K562 (cell line): Measurements from ENCODE around the gene DUS3L. TPM values are rescaled to one million over a fixed set of nuclear protein-coding genes. Genes with fewer than 3 reads are reported as not detected.

Source experiments
- ADNP ChIP-seq: fragments of 200-800 bp; sonication (Bioruptor generic); IDR thresholded peaks from 2 replicates; pipeline ENCODE4 v1.6.1; 2016; ENCODE audit warnings: missing genetic modification characterization, missing compliant biosample characterization
- ELF1 ChIP-seq: fragments of 200-800 bp; sonication (Bioruptor generic); IDR thresholded peaks from 2 replicates; pipeline ENCODE4 v1.6.1; 2016; ENCODE audit warnings: missing genetic modification characterization, missing compliant biosample characterization
- HDAC6 ChIP-seq: IDR thresholded peaks from 2 replicates; pipeline ENCODE4 v1.6.1; 2012; ENCODE audit warnings: low read depth, mild to moderate bottlenecking, control low read depth, inconsistent platforms, low read length, moderate library complexity
- HNRNPLL ChIP-seq: fragments of 200-400 bp; formaldehyde crosslinking; IDR thresholded peaks from 2 replicates; pipeline ENCODE4 v1.6.1; 2017; ENCODE audit warnings: low read length, low read depth, mild to moderate bottlenecking; ENCODE audit not compliant: poor library complexity, severe bottlenecking
- LCOR ChIP-seq: sonication (generic); formaldehyde crosslinking; IDR thresholded peaks from 2 replicates; pipeline ENCODE4 v1.8.0; 2022; ENCODE audit warnings: mild to moderate bottlenecking, missing genetic modification reagents
- NFIX ChIP-seq: fragments of 250-450 bp; sonication (Bioruptor Pico); IDR thresholded peaks from 2 replicates; pipeline ENCODE4 v1.4.0; 2020; ENCODE audit warnings: low read depth, mild to moderate bottlenecking, moderate library complexity
- PCBP1 ChIP-seq: fragments of 200-400 bp; formaldehyde crosslinking; IDR thresholded peaks from 2 replicates; pipeline ENCODE4 v1.6.1; 2018; ENCODE audit warnings: mild to moderate bottlenecking, low read depth, low read length; ENCODE audit not compliant: poor library complexity, severe bottlenecking
- POLR2H ChIP-seq: IDR thresholded peaks from 2 replicates; pipeline ENCODE4 v1.6.1; 2016; ENCODE audit warnings: missing genetic modification characterization, low read depth, mild to moderate bottlenecking, control low read depth, missing compliant biosample characterization, moderate library complexity
- ZNF764 ChIP-seq: fragments of 250-450 bp; sonication (Bioruptor Pico); IDR thresholded peaks from 2 replicates; pipeline ENCODE4 v1.4.0; 2020; ENCODE audit warnings: low read depth, mild to moderate bottlenecking, moderate library complexity
- polyA plus RNA-seq, 8 experiments: library from polyadenylated mRNA; depleted of rRNA in 4 of 8; stranded (reverse) in 5 of 8; unstranded in 3 of 8; fragments of >200 nt; fragmentation: Nextera tagmentation in 2 of 8; fragmentation: Illumina TruSeq in 1 of 8; extraction: Ambion mirVana in 2 of 8; extraction: Trizol in 1 of 8; gene quantifications; 2 replicates each; pipeline versions ENCODE4 v1.2.1 to v1.2.3, GENCODE V29; 2011 to 2014; ENCODE audit warnings: inconsistent platforms in 1 of 8, missing spikeins in 1 of 8
- total RNA-seq, 7 experiments: library from RNA; depleted of rRNA in 6 of 7; stranded (reverse); fragments of >200 nt in 6 of 7; fragmentation: Illumina TruSeq in 2 of 7; extraction: Trizol in 2 of 7; gene quantifications; 2 replicates each; pipeline versions ENCODE4 v1.2.1 to v1.2.3, GENCODE V29; 2011 to 2021; ENCODE audit warnings: low replicate concordance in 1 of 7
- TF ChIP-seq, protein P1 (sequence below): sonication (generic); formaldehyde crosslinking; IDR thresholded peaks from 2 replicates; pipeline ENCODE4 v1.8.1; 2023; ENCODE audit warnings: mild to moderate bottlenecking, missing genetic modification reagents
- TF ChIP-seq, protein P2 (sequence below): fragments of 450-650 bp; IDR thresholded peaks from 2 replicates; pipeline ENCODE4 v1.6.1; 2016; ENCODE audit warnings: borderline replicate concordance
- TF ChIP-seq, protein P3 (sequence below): fragments of 250-450 bp; sonication (Bioruptor Pico); IDR thresholded peaks from 2 replicates; pipeline ENCODE4 v1.4.0; 2020; ENCODE audit warnings: borderline replicate concordance
- TF ChIP-seq, protein P4 (sequence below): fragments of 450-650 bp; IDR thresholded peaks from 2 replicates; pipeline ENCODE4 v1.6.1; 2016; ENCODE audit warnings: low read depth, mild to moderate bottlenecking, moderate library complexity
- TF ChIP-seq, protein P5 (sequence below): sonication (generic); formaldehyde crosslinking; IDR thresholded peaks from 2 replicates; pipeline ENCODE4 v1.8.1; 2023; ENCODE audit warnings: mild to moderate bottlenecking, missing genetic modification reagents, moderate library complexity
- TF ChIP-seq, protein P6 (sequence below): sonication (generic); formaldehyde crosslinking; IDR thresholded peaks from 2 replicates; pipeline ENCODE4 v1.8.0; 2022; ENCODE audit warnings: mild to moderate bottlenecking, missing genetic modification reagents

DUS3L gene
- total and polyA plus RNA-seq, 9 of the 15 experiments (the other 6 are each of a cell fraction or from before 2014, with no cell fraction given) = 1.7 to 102 (median 77.5) TPM

DNA sequence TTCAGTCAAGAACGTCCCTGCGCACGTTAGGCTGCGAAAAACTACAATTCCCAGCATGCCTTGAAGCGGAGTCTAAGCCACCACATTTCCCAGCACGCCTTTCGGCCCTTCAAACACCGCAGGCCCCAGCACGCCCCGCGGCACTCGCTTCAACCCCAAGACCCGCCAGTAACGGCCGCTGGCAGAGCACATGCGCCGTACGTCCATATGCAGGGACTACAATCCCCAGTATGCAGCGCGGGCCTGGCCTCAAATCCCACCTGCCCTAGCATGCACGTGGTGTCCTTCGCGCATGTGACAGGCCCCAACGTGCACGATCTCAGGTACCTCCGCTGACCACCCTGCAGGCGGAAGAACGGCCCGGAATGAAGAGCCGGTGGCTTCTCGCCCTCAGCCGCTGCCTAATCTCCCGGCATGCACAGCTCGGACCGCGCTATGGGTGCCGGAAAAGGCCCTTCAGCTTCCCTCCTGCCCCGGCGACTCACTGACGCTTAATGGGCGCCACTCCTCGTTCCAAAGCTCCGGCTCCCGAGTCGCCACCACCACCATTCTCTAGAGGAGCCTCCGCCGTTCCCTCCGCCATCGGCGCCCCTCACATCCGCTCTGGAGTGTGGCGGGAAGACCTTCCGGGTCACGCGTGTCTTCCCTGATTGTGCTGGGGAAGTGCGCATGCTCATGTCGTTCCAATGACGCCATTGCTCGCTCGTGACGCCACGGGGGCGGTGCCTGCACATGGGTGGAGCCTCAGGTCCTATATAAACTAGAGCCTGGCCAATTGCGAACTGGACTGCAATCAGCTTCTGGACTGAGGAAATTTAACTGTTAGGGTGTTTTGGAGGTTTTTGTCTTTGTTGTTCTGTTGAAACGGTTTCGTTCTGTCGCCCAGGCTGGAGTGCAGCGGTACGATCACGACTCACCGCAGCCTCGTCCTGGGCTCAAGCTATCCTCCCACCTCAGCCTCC, at the start of gene DUS3L (continued):
- TF ChIP-seq, protein P1, sequence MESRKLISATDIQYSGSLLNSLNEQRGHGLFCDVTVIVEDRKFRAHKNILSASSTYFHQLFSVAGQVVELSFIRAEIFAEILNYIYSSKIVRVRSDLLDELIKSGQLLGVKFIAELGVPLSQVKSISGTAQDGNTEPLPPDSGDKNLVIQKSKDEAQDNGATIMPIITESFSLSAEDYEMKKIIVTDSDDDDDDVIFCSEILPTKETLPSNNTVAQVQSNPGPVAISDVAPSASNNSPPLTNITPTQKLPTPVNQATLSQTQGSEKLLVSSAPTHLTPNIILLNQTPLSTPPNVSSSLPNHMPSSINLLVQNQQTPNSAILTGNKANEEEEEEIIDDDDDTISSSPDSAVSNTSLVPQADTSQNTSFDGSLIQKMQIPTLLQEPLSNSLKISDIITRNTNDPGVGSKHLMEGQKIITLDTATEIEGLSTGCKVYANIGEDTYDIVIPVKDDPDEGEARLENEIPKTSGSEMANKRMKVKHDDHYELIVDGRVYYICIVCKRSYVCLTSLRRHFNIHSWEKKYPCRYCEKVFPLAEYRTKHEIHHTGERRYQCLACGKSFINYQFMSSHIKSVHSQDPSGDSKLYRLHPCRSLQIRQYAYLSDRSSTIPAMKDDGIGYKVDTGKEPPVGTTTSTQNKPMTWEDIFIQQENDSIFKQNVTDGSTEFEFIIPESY (CRISPR knock-in tag) = 0 out of 2 replicates have a peak, but pooled peaks have one; percentile 22
- TF ChIP-seq NFIX (CRISPR knock-in tag) = no peak
- TF ChIP-seq, protein P2, sequence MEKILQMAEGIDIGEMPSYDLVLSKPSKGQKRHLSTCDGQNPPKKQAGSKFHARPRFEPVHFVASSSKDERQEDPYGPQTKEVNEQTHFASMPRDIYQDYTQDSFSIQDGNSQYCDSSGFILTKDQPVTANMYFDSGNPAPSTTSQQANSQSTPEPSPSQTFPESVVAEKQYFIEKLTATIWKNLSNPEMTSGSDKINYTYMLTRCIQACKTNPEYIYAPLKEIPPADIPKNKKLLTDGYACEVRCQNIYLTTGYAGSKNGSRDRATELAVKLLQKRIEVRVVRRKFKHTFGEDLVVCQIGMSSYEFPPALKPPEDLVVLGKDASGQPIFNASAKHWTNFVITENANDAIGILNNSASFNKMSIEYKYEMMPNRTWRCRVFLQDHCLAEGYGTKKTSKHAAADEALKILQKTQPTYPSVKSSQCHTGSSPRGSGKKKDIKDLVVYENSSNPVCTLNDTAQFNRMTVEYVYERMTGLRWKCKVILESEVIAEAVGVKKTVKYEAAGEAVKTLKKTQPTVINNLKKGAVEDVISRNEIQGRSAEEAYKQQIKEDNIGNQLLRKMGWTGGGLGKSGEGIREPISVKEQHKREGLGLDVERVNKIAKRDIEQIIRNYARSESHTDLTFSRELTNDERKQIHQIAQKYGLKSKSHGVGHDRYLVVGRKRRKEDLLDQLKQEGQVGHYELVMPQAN = peak; percentile 100
- TF ChIP-seq, protein P3, sequence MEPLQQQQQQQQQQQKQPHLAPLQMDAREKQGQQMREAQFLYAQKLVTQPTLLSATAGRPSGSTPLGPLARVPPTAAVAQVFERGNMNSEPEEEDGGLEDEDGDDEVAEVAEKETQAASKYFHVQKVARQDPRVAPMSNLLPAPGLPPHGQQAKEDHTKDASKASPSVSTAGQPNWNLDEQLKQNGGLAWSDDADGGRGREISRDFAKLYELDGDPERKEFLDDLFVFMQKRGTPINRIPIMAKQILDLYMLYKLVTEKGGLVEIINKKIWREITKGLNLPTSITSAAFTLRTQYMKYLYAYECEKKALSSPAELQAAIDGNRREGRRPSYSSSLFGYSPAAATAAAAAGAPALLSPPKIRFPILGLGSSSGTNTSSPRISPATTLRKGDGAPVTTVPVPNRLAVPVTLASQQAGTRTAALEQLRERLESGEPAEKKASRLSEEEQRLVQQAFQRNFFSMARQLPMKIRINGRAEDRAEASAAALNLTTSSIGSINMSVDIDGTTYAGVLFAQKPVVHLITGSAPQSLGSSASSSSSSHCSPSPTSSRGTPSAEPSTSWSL (CRISPR knock-in tag) = 0 out of 2 replicates have a peak, but pooled peaks have one; percentile 62
- no peak for TF ChIP-seq ADNP (tag)
- TF ChIP-seq, protein P4, sequence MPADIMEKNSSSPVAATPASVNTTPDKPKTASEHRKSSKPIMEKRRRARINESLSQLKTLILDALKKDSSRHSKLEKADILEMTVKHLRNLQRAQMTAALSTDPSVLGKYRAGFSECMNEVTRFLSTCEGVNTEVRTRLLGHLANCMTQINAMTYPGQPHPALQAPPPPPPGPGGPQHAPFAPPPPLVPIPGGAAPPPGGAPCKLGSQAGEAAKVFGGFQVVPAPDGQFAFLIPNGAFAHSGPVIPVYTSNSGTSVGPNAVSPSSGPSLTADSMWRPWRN = peak; percentile 10; the same call in 1 of the 2 replicates
- peak; percentile 74 for TF ChIP-seq HNRNPLL
- TF ChIP-seq, protein P5, sequence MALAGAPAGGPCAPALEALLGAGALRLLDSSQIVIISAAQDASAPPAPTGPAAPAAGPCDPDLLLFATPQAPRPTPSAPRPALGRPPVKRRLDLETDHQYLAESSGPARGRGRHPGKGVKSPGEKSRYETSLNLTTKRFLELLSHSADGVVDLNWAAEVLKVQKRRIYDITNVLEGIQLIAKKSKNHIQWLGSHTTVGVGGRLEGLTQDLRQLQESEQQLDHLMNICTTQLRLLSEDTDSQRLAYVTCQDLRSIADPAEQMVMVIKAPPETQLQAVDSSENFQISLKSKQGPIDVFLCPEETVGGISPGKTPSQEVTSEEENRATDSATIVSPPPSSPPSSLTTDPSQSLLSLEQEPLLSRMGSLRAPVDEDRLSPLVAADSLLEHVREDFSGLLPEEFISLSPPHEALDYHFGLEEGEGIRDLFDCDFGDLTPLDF (CRISPR knock-in tag) = peak; percentile 90
- TF ChIP-seq POLR2H = peak; percentile 98
- peak; percentile 86 for TF ChIP-seq ELF1 (tag)
- TF ChIP-seq LCOR = peak; percentile 91
- TF ChIP-seq, protein P6, sequence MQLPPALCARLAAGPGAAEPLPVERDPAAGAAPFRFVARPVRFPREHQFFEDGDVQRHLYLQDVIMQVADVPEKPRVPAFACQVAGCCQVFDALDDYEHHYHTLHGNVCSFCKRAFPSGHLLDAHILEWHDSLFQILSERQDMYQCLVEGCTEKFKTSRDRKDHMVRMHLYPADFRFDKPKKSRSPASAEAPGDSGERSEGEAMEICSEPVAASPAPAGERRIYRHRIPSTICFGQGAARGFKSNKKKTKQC (CRISPR knock-in tag) = peak; percentile 94
- TF ChIP-seq HDAC6 = no peak
- peak; percentile 70 for TF ChIP-seq PCBP1
- no peak for TF ChIP-seq ZNF764 (CRISPR knock-in tag)
